Body of pancreas (tissue), 4 donors: ENCODE data around the gene STK35.
A peak's percentile ranks its signal among the peaks of the same experiment; 100 is the strongest.

ENCODE experiments used
- CTCF ChIP-seq, 7 experiments: fragments of 450-650 bp in 4 of 7; fragments of 200-600 bp in 3 of 7; sonication (generic) in 3 of 7; IDR thresholded peaks; one replicate each; pipeline ENCODE4 v1.5.1; 2016 to 2019; ENCODE audit warnings: antibody characterized with exemption in 7 of 7
- POLR2A ChIP-seq, 3 donors: fragments of 450-650 bp; IDR thresholded peaks; one replicate each; pipeline ENCODE4 v1.6.1; 2016; ENCODE audit warnings: antibody characterized with exemption in 3 of 3, mild to moderate bottlenecking in 2 of 3

- TF ChIP-seq CTCF (IDR thresholded peaks at IDR 0.05) = peak in 1 of 7 experiments; percentile 18
- peak; percentile 59 to 89 (median 85) for TF ChIP-seq POLR2A (IDR thresholded peaks at IDR 0.05)
Measured at GRCh38 chr20:2102585-2103460, 1.2 kb downstream of the STK35 start.
